Measurements from ENCODE around the gene CERKL.

The CERKL gene

GRCh38 chr2:181500201-181500600 lies 156.7 kb downstream of the CERKL start:
- H3K4me3 ChIP-seq (replicated peaks; ENCODE audit: low read depth, low read length): no peak overlapping the region
- no peak for TF ChIP-seq CTCF (IDR thresholded peaks at IDR 0.05; ENCODE audit: low read length, missing control alignments)
- no peak for DNase-seq (ENCODE audit: low read depth)

- TF ChIP-seq CTCF (IDR thresholded peaks at IDR 0.05; ENCODE audit: low read length, missing control alignments): no peak
- no peak for DNase-seq (ENCODE audit: low read depth)
Measured at GRCh38 chr2:181499231-181499630, 157.7 kb downstream of the CERKL start.

More at GRCh38 chr2:181499231-181499630, 157.7 kb downstream of the CERKL start:
- H3K4me3 ChIP-seq (replicated peaks; ENCODE audit: low read depth, low read length): no peak overlapping the region
